Osteoblast (primary cell): ENCODE results near the gene RAB3GAP2. TPM values are rescaled to one million over a fixed set of nuclear protein-coding genes. Genes with fewer than 3 reads are reported as not detected.

Experiments used
- DNase-seq: peaks from one replicate; pipeline ENCODE4 v3.0.0; 2011; ENCODE audit warnings: low spot score, mixed read lengths; ENCODE audit not compliant: insufficient read length; ENCODE audit errors: missing footprints
- H2AFZ ChIP-seq: 2 replicates; pipeline ENCODE4 v1.6.0; 2011; ENCODE audit warnings: mild to moderate bottlenecking, low read length
- H3K27ac ChIP-seq: 2 replicates; pipeline ENCODE4 v1.5.1; 2011; ENCODE audit warnings: mild to moderate bottlenecking, low read depth, low read length, moderate library complexity
- H3K27me3 ChIP-seq: 2 replicates; pipeline ENCODE4 v1.6.0; 2012; ENCODE audit warnings: mild to moderate bottlenecking, control low read depth, inconsistent platforms, low read length, moderate library complexity; ENCODE audit not compliant: insufficient read depth
- H3K36me3 ChIP-seq: 2 replicates; pipeline ENCODE4 v1.5.1; 2011; ENCODE audit warnings: mild to moderate bottlenecking, low read length, control low read depth, moderate library complexity; ENCODE audit not compliant: insufficient read depth
- H3K4me1 ChIP-seq: 2 replicates; pipeline ENCODE4 v1.5.1; 2011; ENCODE audit warnings: mild to moderate bottlenecking, low read length, control low read depth, moderate library complexity; ENCODE audit not compliant: insufficient read depth
- H3K4me2 ChIP-seq: 2 replicates; pipeline ENCODE4 v1.6.0; 2011; ENCODE audit warnings: mild to moderate bottlenecking, low read length; ENCODE audit not compliant: insufficient read depth
- H3K4me3 ChIP-seq: fragments of 200-600 bp; sonication (generic); 3 replicates; pipeline ENCODE4 v1.5.1; 2012; ENCODE audit warnings: mild to moderate bottlenecking, low read length, inconsistent platforms; ENCODE audit not compliant: insufficient read depth
- H3K79me2 ChIP-seq: 2 replicates; pipeline ENCODE4 v1.6.0; 2012; ENCODE audit warnings: mild to moderate bottlenecking, low read length, control low read depth, inconsistent platforms; ENCODE audit not compliant: insufficient read depth
- H3K9me3 ChIP-seq: 2 replicates; pipeline ENCODE4 v1.5.1; 2011; ENCODE audit warnings: low read depth, low read length, control low read depth
- H4K20me1 ChIP-seq: 2 replicates; pipeline ENCODE4 v1.6.0; 2012; ENCODE audit warnings: mild to moderate bottlenecking, low read length, control low read depth; ENCODE audit not compliant: insufficient read depth
- total RNA-seq: library from RNA; depleted of rRNA; stranded (reverse); fragments of >200 nt; gene quantifications from 2 replicates; pipeline ENCODE4 v1.2.3, GENCODE V29; 2012
- TF ChIP-seq, protein P1 (sequence below): IDR thresholded peaks from 2 replicates; pipeline ENCODE4 v1.5.1; 2011; ENCODE audit warnings: mild to moderate bottlenecking, low read depth, low read length, moderate library complexity; ENCODE audit errors: extremely low read depth

RAB3GAP2 gene
- total RNA-seq, 1 donor = 44.2 TPM

DNA sequence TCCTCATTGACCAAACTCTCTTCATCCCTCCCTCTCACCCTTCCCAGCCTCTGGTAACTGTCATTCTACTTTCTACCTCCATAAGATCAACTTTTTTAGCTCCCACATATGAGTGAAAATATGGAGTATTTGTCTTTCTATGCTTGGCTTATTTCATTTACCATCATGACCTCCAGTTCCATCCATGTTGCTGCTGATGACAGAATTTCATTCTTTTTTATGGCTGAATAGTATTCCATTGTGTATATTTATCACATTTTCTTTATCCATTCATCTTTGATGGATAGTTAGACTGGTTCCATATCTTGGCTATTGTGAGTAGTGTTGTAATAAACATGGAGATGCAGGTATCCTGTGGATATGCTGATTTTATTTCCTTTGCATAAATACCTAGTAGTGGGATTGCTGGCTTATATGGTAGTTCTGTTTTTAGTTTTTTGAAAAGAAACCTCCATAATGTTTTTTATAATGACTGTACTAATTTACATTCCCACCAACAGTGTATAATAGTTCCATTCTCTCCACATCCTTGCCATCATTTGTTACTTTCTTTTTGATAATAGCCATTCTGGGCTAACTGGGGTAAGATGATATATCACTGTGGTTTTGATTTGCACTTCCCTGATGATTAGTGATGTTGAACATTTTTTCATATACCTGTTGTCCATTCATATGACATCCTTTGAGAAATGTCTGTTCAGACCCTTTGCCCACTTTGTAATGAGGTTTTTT is 142.6 kb downstream of the RAB3GAP2 start:
- TF ChIP-seq, protein P1, sequence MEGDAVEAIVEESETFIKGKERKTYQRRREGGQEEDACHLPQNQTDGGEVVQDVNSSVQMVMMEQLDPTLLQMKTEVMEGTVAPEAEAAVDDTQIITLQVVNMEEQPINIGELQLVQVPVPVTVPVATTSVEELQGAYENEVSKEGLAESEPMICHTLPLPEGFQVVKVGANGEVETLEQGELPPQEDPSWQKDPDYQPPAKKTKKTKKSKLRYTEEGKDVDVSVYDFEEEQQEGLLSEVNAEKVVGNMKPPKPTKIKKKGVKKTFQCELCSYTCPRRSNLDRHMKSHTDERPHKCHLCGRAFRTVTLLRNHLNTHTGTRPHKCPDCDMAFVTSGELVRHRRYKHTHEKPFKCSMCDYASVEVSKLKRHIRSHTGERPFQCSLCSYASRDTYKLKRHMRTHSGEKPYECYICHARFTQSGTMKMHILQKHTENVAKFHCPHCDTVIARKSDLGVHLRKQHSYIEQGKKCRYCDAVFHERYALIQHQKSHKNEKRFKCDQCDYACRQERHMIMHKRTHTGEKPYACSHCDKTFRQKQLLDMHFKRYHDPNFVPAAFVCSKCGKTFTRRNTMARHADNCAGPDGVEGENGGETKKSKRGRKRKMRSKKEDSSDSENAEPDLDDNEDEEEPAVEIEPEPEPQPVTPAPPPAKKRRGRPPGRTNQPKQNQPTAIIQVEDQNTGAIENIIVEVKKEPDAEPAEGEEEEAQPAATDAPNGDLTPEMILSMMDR = no peak
- peaks cover 15% of the 10 kb centered on the region for H3K36me3 ChIP-seq
- DNase-seq = no peak

DNA sequence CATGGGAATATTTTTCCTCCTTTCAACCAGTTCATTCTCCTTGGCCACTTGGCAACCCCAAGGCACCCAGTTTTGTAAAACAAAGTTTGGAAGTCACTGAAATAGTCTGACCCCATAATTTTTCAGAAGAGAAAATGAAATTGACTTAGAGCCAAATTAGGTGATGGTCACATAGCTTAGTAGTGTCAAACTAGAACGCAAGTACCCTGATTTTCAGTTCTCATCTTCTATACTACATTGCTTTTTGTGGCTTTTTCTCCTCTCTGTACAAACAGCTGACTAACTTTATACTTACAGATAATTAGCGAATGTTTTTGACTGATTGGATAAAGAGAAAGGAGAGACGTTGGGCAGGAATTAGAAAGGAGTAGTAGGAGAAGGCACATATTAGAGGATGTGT is 145.2 kb downstream of the RAB3GAP2 start:
- Histone ChIP-seq H4K20me1 (no peaks in the 10 kb centered on the region), H3K4me3 (no peak overlapping the region), H2AFZ (no peak overlapping the region), H3K36me3 (peaks cover 11% of the 10 kb centered on the region), H3K27ac (no peak overlapping the region), H3K4me1 (no peaks in the 10 kb centered on the region), H3K4me2 (no peak overlapping the region), H3K27me3 (no peaks in the 10 kb centered on the region), H3K9me3 (no peaks in the 10 kb centered on the region), H3K79me2 (peaks cover 3% of the 10 kb centered on the region)
- no peak for DNase-seq
- TF ChIP-seq, protein P1 = no peak

More for the DNA sequence above, 142.6 kb downstream of the RAB3GAP2 start:
- no peaks in the 10 kb centered on the region for H3K4me1 ChIP-seq
- no peak overlapping the region for H3K4me3 ChIP-seq
- no peaks in the 10 kb centered on the region for H4K20me1 ChIP-seq
- no peak overlapping the region for H3K27ac ChIP-seq
- H3K27me3 ChIP-seq = no peaks in the 10 kb centered on the region
- H3K79me2 ChIP-seq = no peaks in the 10 kb centered on the region
- H3K9me3 ChIP-seq = no peaks in the 10 kb centered on the region
- no peak overlapping the region for H3K4me2 ChIP-seq
- H2AFZ ChIP-seq = no peak overlapping the region

DNA sequence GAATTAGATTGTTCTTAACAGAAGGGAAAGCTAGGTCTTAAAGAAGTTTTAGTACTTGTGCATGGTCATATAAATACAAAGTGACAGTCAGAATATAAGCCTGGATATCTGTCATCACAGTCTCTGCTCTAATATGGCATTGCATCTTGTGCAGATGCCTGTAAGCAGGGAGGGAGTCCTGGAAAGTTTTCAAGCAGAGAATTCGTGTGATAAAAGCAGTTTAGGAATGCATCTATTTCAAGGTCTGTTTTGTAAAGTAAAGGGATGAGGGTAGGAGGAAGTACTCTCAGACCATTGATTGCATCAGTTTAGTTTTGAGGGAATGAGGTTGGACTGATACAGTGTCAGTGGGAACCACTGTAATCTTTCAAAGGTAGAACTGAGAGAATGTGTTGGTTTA is 147.7 kb downstream of the RAB3GAP2 start:
- Histone ChIP-seq H3K4me3 (no peak overlapping the region), H2AFZ (no peak overlapping the region), H3K27ac (no peak overlapping the region), H3K36me3 (peaks cover 11% of the 10 kb centered on the region), H4K20me1 (no peaks in the 10 kb centered on the region), H3K4me2 (no peak overlapping the region), H3K79me2 (peaks cover 3% of the 10 kb centered on the region), H3K27me3 (no peaks in the 10 kb centered on the region), H3K9me3 (no peaks in the 10 kb centered on the region), H3K4me1 (no peaks in the 10 kb centered on the region)
- no peak for DNase-seq
- TF ChIP-seq, protein P1 = no peak

DNA sequence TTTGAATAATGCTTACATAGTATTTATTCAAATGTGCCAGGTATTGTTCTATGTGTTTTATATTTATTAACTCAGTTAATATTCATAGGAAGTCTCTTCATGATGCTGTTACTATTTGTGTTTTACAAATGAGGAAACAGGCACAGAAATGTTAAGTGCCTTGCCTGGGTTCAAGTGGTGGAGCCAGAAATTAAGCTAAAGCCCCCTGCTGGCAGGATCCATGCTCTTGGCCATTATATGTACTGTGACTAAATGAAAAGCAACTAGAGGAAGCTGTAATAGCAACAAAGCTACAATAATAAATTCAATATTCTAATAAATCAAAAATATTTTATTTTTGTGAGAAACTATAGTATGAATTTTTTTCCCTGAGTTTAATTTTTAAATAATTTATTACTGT is 148.4 kb downstream of the RAB3GAP2 start:
- H3K36me3 ChIP-seq = peaks cover 11% of the 10 kb centered on the region

More for the DNA sequence above, 148.4 kb downstream of the RAB3GAP2 start:
- Histone ChIP-seq H4K20me1 (no peaks in the 10 kb centered on the region), H3K4me2 (no peak overlapping the region), H3K27me3 (no peaks in the 10 kb centered on the region), H2AFZ (no peak overlapping the region), H3K79me2 (peaks cover 3% of the 10 kb centered on the region), H3K9me3 (no peaks in the 10 kb centered on the region), H3K4me1 (no peaks in the 10 kb centered on the region), H3K27ac (no peak overlapping the region), H3K4me3 (no peak overlapping the region)
- DNase-seq = no peak
- TF ChIP-seq, protein P1 = peak; percentile 38
